Measurements from ENCODE around the gene DROSHA.

Gene DROSHA

DNA sequence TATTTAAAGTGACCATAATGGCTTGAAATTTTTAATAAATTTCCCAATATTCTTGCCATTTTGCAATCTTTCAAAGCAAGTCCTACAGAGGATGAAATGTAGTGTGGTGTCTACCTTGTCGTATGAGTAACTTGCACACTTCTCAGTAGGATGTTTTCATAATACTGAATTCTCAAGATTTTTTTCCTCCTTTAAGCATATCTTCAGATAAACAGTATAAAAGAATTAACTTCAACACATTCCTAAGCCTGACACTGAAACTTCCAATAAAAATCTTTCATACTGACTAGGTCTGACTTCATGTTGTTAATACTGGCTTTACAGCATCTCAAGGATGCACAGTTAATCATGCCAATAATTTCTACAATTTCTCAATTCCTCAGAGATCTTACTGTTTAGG lies 62.0 kb downstream of the DROSHA start:
- DNase-seq (ENCODE audit: low read depth in 3 of 3) = no peak

- DNase-seq (ENCODE audit: low read depth in 3 of 3) = no peak
Observed at GRCh38 chr5:31469466-31469865, 62.4 kb downstream of the DROSHA start.

DNA sequence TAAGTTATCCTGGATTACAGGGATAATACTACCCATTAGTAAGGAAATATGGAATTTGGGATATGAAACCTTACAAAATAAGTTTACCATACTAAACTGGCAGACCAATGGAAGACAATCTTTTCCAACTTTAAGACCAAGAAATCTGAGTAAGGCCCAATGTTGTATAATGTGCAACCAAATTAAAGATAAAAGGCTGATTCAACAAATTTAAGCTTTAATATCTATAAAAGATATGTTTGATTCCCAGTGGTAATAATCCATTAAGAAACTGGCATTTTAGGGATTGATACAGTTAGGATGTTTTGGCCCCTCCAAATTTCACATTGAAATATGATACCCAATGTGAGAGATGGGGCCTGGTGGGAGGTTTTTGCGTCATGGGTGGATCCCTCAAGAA lies 66.6 kb downstream of the DROSHA start:
- DNase-seq (ENCODE audit: low read depth in 3 of 3) = no peak

GRCh38 chr5:31464081-31464480 lies 67.8 kb downstream of the DROSHA start:
- DNase-seq (ENCODE audit: low read depth in 3 of 3) = no peak

DNA sequence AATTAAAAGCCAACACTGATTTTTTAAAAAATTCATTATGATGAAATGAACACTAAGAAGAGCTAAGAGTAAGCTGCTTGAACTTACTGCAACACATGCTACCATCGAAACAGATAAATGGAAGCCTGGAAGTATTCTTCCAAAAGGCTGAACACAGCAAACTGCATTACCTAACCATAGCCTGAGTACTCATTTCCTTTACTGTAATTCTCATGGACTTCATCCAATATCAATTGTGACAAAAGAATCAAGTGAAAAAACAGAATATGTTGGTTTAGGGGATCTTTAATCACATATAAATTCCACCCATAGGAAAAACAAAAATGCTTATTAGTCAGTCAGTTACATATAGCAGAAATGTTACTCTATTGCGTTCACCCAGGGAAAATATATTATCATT lies 68.5 kb downstream of the DROSHA start:
- DNase-seq (ENCODE audit: low read depth in 3 of 3) = no peak

GRCh38 chr5:31459594-31459993 lies 72.3 kb downstream of the DROSHA start:
- DNase-seq (ENCODE audit: low read depth in 3 of 3) = no peak

- DNase-seq (ENCODE audit: low read depth in 3 of 3) = no peak
Observed at GRCh38 chr5:31455172-31455571, 76.7 kb downstream of the DROSHA start.

DNA sequence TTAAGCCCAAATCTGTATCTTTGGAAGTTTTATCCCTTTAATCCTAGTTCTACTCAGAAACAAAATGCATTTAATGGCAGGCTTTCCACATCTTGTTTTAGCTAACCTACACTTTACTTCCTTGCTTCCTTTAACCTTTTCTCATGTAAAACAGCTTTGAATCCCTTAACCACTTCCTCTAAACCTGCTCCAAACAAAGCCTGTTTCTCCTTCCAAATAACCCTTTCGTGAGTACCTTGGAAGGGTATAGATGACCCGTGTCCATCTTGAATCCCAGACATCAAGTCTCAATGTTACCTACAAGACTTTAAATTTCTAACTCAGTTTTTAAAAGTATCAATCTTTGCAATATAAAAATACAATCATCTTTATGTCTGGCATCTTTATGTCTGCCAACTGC lies 78.4 kb downstream of the DROSHA start:
- no peak for DNase-seq (ENCODE audit: low read depth in 3 of 3)

GRCh38 chr5:31452314-31452713 lies 79.6 kb downstream of the DROSHA start:
- DNase-seq (ENCODE audit: low read depth in 3 of 3) = no peak

- DNase-seq (ENCODE audit: low read depth in 3 of 3) = no peak
Observed at GRCh38 chr5:31449962-31450361, 81.9 kb downstream of the DROSHA start.

DNA sequence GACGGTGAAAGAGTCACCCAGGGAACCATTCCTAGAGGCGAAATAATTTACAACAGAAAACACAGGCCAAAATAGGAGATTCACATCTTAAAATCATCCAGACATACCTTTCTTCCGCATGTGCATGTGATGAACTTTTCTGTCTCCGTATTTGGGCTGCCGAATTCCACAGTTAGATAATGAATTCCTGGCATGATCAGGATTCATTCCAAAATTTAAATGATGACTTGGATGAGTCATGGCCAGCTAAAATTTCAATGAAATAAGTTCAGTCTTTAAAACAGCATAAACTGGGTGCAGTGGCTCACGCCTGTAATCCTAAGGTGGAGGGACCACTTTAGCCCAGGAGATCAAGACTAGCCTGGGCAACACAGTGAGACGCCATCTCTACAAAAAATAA lies 82.7 kb downstream of the DROSHA start:
- DNase-seq (ENCODE audit: low read depth in 3 of 3) = no peak

GRCh38 chr5:31445041-31445600 lies 86.8 kb downstream of the DROSHA start:
- no peak for DNase-seq (ENCODE audit: low read depth in 3 of 3)

GRCh38 chr5:31443572-31443971 lies 88.3 kb downstream of the DROSHA start:
- no peak for DNase-seq (ENCODE audit: low read depth in 3 of 3)

DNA sequence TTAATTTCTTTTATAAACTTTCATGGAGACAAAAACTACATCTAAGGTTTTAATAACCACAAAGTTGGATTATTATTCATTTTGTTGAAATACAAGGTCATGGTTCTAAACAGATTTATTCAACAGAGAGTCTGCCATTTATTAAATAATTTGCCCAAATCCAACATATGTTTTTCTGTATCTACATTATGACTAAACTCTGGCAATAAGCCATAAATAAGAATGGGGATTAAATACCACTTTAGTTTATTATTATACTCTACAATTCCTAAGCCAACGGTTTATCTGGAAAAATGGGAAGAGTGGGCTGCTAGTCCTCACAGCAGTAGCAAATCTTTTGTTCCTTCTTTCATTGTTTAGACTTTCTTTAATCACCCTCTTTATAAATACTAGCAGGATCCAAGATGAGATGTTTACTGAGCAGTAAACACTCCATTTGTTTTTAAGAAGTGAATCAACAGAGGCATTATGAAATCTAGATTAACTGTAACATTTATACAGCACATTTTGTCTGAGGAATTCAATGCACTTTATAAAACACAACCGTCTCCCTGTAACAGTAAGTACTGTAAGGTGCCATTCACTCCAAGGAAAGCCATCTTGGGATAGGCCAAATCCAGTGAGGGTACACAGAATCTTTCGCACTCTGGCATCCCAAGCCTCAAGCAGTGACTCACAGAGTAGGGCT lies 89.7 kb downstream of the DROSHA start:
- DNase-seq (ENCODE audit: low read depth in 3 of 3) = no peak

GRCh38 chr5:31436851-31437250 lies 95.0 kb downstream of the DROSHA start:
- DNase-seq (ENCODE audit: low read depth in 3 of 3) = no peak

- no peak for DNase-seq (ENCODE audit: low read depth in 3 of 3)
Observed at GRCh38 chr5:31435730-31436129, 96.2 kb downstream of the DROSHA start.

- DNase-seq (ENCODE audit: low read depth in 3 of 3) = no peak
Observed at GRCh38 chr5:31434898-31435297, 97.0 kb downstream of the DROSHA start.

- no peak for DNase-seq (ENCODE audit: low read depth in 3 of 3)
Observed at GRCh38 chr5:31433229-31433628, 98.7 kb downstream of the DROSHA start.

- no peak for DNase-seq (ENCODE audit: low read depth in 3 of 3)
Observed at GRCh38 chr5:31427724-31428309, 104.1 kb downstream of the DROSHA start.

- DNase-seq (ENCODE audit: low read depth in 3 of 3) = no peak
Observed at GRCh38 chr5:31427013-31427723, 104.7 kb downstream of the DROSHA start.

DNA sequence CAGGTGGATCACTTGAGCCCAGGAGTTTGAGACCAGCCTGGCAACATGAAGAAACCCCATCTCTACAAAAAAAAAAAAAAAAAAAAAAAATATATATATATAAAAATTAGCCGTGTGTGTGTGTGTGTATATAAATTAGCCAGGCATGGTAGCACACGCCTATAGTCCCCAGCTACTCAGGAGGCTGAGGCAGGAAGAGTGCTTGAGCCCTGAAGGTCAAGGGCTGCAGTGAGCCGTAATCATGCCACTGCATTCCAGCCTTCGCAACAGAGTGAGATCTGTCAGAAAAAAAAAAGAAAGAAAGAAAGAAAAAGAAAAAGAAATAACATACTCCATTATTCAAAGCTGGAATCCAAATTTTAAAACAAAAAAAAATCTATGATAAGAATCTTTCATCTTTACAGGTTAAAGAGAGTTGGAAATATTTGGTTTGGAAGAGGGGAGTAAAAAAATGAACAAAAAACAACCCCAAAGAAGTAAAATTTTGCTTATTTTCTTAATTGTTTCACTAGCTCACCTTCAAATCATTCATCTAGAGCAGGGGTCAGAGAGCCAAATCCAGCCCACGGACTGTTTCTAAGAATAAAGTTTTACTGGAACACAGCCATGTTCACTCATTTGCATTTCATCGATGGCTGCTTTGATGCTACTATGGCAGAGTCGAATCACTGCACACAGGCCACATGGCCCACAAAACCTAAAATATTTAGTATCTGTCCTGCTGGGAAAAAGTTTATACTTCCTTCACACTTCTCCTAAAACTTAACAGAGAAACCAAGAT lies 109.9 kb downstream of the DROSHA start:
- DNase-seq (ENCODE audit: low read depth in 3 of 3) = no peak

DNA sequence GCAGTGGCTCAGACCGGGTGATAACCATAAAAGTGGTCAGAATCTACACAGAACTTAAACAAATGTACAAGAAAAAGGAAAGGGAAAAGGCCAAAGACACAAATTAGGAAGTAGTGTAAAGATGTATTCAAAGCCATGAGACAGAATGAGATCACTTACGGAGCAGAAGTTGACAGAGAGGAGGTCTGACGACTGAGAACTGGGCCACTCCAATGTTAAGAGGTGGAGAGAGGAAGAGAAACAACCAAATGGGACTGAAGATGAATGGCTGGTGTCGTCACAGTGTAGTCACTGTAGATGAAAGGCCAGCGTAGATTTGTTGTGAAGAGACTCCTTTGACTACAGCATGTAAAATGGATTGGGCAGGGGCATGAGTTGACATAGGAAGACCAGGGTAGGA lies 114.4 kb downstream of the DROSHA start:
- DNase-seq (ENCODE audit: low read depth in 3 of 3) = no peak
